22Rv1 (cell line): ENCODE results near the gene CDK3.

Source experiments
- H3K27ac ChIP-seq: fragments of 450-650 bp; 2 replicates; pipeline ENCODE4 v1.5.1; 2017
- ZFX ChIP-seq: fragments of 450-650 bp; IDR thresholded peaks from 2 replicates; pipeline ENCODE4 v1.6.1; 2017; ENCODE audit warnings: antibody characterized with exemption, borderline replicate concordance
- TF ChIP-seq, protein P1 (sequence below): fragments of 450-650 bp; IDR thresholded peaks from 2 replicates; pipeline ENCODE4 v1.5.1; 2017; ENCODE audit warnings: mild to moderate bottlenecking

The CDK3 gene

DNA sequence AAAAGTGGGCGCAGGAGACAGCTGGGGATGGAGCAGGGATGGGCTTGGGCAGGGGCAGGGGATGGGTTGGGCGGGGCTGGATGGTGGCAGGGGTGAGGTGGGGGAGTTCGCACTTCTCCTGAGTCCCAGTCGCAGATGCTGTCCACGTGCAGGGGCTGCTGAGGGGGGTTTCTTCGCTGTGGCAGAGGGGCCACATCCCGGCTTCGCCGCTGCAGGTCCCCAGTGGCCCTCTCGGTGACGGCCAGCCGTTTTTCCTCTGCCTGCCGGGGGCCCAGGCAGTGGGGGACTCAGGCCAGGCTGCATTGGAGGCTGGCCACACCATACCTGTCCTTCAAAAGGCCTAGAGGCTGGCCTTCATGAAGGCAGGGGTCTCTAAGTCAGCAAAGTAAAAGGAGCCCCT, 18.1 kb downstream of the CDK3 start:
- H3K27ac ChIP-seq = no peak overlapping the region
- TF ChIP-seq ZFX = no peak
- TF ChIP-seq, protein P1, sequence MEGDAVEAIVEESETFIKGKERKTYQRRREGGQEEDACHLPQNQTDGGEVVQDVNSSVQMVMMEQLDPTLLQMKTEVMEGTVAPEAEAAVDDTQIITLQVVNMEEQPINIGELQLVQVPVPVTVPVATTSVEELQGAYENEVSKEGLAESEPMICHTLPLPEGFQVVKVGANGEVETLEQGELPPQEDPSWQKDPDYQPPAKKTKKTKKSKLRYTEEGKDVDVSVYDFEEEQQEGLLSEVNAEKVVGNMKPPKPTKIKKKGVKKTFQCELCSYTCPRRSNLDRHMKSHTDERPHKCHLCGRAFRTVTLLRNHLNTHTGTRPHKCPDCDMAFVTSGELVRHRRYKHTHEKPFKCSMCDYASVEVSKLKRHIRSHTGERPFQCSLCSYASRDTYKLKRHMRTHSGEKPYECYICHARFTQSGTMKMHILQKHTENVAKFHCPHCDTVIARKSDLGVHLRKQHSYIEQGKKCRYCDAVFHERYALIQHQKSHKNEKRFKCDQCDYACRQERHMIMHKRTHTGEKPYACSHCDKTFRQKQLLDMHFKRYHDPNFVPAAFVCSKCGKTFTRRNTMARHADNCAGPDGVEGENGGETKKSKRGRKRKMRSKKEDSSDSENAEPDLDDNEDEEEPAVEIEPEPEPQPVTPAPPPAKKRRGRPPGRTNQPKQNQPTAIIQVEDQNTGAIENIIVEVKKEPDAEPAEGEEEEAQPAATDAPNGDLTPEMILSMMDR = no peak

DNA sequence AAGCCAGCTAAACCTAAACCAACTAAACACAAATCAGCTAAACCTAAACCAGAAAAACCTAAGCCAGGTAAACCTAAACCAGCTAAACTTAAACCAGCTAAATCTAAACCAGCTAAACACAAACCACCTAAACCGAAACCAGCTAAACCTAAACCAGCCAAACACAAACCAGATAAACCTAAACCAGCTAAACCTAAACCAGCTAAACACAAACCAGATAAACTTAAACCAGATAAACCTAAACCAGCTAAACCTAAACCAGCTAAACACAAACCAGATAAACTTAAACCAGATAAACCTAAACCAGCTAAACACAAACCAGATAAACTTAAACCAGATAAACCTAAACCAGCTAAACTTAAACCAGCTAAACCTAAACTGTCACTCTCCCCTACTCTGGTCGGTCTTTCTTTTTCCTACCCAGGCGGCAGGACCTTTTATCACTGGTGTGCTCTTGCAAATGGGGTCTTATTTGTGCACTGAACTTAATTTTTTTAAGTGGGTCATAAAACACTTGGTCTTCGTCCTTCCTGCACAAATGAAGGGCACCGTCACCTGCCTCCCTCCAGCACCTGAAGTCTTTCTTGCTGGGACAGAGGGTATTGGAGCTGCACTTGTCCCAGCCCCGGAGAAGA, 19.3 kb downstream of the CDK3 start:
- H3K27ac ChIP-seq = no peak overlapping the region
- TF ChIP-seq, protein P1 = no peak
- no peak for TF ChIP-seq ZFX

DNA sequence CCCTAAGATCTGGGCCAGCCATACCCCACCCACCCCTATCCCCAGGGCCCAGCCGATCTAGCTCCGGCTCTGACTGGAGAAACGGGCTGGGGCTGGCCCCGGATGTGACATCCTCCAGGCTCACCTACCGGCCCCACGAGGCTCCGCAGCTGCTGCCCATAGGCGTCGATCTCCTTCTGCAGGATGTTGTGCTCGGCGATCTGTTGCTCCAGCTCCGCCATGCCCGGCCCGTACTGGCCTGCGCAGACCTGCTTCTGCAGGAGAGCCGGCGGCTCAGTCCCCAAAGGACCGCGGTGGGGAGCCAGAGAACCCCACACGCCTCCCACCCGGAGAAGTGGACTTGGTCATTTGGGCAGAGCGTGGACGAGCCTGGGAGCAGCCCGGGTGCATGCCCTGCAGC, 21.6 kb downstream of the CDK3 start:
- H3K27ac ChIP-seq = no peak overlapping the region
- TF ChIP-seq ZFX = no peak
- TF ChIP-seq, protein P1 = no peak

DNA sequence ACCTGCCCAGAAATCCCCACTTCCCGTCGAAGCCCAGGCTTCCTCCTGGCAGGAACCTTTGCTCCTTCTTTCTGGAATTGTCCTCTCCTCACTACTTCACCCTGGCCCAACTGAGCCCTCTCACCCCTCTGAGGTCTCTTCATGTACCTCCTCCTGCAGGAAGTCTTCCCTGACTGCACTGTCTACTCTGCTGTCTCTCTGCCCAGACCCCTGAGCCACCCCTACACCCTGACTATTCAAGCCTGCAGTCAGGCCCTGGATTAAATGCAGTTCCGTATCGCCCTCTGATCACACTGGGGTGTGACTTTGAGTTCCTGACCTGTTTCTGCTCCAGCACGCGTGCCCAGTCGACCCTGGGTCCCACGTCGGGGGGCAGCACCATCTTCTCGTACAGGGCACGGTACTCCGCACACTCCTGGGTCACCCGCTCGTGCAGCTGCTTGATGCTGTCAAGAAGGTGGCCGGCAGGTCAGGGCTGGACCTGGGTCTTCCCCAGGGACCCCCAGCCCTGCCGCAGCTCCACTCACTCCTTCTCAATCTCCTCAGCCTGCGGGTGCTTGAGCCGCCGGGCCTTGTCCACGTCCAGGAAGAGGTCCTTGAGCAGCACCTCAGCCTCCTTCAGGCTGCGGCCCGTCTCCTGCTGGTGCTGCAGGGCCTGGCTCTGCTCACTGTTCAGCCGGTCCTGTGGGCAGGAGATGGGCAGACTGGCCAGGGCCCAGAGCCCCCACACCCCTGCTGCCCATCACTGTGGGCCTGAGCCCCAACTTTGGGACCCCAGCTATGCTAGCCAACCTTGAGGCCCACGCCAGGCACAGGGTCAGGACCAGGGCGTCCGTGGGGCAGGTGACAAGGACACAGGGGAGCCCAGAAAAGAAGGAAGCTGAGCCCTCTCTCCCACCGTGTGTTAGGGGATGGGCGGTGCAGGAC, 22.6 kb downstream of the CDK3 start:
- H3K27ac ChIP-seq = no peak overlapping the region
- TF ChIP-seq, protein P1 = no peak
- no peak for TF ChIP-seq ZFX

DNA sequence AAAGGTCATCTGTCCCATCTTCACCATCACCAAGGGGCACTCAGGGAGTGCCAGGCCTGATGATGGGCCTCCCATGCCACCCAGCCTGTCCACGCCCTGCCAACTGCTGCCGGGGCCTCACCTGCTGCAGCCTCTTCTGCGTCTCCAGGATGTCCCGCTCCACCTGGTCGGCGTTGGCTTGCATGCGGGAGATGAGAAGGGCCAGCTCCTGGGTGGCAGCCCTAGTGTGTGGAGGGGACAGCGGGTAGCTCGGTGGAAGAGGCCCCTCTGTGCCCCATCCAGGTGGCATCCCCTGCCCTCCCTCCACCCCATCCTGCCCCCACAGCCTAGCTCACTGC, 23.2 kb downstream of the CDK3 start:
- H3K27ac ChIP-seq = no peak overlapping the region
- no peak for TF ChIP-seq ZFX
- TF ChIP-seq, protein P1 = no peak

DNA sequence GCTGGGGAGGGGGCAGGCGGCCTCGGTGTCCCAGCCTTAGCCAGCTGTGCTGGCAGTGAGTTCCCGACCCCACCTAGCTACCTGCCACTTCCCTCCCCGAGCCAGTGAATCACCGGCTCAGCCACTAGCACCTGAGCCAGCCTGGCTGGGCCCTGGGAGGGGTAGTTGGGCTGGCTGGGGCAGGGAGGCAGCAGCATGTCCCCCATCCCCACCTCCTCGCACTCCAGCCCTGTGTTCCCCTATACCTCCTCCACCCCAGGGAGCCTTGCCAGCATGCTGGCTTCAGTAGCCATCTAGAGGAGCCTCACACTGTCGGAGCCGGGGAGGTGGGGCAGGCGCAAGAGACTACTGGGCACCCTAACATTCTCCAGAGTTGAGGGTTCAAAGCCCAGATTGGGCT, 23.7 kb downstream of the CDK3 start:
- H3K27ac ChIP-seq = no peak overlapping the region
- TF ChIP-seq, protein P1 = no peak
- TF ChIP-seq ZFX = no peak

DNA sequence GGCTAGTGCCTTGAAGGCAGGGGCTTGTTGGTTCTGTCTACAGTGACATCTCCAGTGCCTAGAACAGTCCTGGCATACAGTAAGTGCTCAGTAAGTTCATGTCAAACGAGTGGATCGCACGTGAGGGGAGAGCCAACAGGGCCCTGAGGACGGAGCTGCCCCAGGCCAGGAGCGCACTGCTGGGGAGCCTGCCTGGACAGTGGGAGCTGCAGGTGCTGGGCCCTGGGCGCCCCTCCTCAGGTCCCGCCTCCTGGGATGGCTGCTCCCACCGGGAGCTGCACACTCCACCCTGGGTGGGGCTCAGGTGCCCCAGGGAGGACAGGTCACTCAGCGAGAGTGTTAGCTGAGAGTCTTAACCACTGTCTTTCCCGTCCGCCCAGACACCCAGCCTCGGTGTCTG, 24.6 kb downstream of the CDK3 start:
- H3K27ac ChIP-seq = no peak overlapping the region
- TF ChIP-seq ZFX = no peak
- TF ChIP-seq, protein P1 = no peak
